HG03175 (cell line): ENCODE measurements around the gene MBLAC2.

Source experiments
- ATAC-seq: cut with Tn5 transposase; IDR thresholded peaks from one replicate; pipeline ENCODE4 v1.9.1; 2021; ENCODE audit warnings: mild to moderate bottlenecking, moderate library complexity; ENCODE audit not compliant: unreplicated experiment

MBLAC2 gene

DNA sequence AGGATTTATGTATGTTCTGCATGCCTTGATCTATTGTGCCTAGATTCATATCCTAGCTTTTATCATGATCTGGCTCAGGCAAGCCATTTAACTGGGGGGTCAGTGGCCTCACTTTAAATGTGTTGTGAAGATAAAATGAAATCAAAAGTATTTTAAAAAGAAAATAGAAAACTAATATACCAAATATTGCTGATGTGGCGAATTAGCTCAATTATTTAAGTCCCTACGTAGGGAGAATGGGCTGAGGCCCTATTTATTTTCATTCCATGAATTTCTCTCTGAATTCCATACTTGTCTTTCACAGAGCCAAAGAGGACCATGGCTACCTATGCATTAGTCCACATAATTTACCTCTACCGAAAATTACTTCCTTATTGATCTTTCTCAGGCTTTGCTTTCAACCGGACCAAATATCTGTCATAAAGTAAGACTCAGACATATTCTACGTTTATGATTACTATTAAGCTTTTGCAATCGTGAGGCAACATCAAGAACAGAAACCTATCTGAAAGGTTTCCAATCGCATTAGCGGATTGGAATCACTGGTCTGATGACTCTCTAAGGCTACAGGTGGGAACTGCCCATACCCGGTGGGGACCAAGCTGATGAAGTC is 1.7 kb downstream of the MBLAC2 start:
- ATAC-seq: no peak

DNA sequence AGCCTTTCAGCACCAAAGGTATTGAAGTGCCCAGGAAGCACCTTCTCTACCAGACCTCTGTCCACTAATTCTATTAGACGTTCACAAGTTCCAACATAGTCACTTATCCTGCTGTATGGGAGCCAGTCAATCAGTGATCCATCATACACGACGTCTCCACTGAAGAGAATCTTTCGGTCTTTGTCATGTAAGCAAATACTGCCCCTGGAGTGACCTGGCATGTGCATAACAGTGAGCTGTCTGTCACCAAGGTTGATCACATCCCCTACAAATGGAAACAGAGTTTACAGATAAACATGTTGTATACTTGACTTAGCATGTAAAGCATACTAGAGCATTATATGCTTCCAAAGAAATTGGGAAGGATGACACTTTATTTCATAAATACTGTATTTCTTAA is 13.3 kb downstream of the MBLAC2 start:
- no peak for ATAC-seq

GRCh38 chr5:90446961-90447360 is 27.6 kb downstream of the MBLAC2 start:
- ATAC-seq: no peak

- ATAC-seq: no peak
These were observed 33.9 kb downstream of the MBLAC2 start for GRCh38 chr5:90440644-90441043.

GRCh38 chr5:90438100-90438499 is 36.5 kb downstream of the MBLAC2 start:
- no peak for ATAC-seq

- no peak for ATAC-seq
These were observed 36.9 kb downstream of the MBLAC2 start for GRCh38 chr5:90437663-90438062.

GRCh38 chr5:90434116-90434714 is 40.4 kb downstream of the MBLAC2 start:
- ATAC-seq: peak; percentile 60

DNA sequence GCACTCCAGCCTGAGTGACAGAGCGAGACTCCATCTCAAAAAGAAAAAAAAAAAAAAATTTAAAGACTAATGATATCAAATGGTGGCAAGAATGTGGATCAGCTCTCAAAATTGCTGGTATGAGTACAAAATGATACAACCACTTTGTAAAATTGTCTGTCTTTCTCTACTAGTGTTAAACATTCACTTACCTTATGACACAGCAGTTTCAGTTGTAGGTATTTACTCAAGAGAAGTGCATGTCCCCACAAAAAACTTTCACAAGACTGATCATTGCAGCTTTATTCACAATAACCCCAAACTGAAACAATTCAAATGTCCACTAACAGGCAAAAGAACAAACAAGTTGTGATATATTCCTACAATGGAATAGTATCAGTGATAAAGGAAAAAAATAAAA is 50.3 kb downstream of the MBLAC2 start:
- peak; percentile 46 for ATAC-seq

DNA sequence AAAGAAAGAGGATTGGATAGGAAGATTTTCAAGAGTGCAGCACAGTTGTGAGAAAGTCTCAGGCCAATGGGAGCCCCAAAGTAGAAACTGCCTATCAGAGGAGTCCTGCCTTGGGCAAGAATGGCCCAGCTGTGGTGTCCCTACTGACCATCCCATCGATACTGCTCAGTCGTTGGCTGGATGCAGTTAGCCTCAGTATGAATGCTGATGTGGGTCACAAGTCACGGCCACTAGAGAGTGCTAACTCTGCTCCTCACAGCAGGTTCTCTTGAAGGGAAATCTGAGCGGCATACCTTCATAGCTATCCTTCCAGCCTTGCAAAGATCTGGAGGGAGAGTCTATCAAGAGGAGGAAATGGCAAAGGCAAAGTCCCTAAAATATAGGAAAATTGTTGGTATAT is 53.4 kb downstream of the MBLAC2 start:
- ATAC-seq: no peak

GRCh38 chr5:90418214-90418613 is 56.4 kb downstream of the MBLAC2 start:
- ATAC-seq: no peak

GRCh38 chr5:90410178-90410762 is 64.3 kb downstream of the MBLAC2 start:
- ATAC-seq: no peak

DNA sequence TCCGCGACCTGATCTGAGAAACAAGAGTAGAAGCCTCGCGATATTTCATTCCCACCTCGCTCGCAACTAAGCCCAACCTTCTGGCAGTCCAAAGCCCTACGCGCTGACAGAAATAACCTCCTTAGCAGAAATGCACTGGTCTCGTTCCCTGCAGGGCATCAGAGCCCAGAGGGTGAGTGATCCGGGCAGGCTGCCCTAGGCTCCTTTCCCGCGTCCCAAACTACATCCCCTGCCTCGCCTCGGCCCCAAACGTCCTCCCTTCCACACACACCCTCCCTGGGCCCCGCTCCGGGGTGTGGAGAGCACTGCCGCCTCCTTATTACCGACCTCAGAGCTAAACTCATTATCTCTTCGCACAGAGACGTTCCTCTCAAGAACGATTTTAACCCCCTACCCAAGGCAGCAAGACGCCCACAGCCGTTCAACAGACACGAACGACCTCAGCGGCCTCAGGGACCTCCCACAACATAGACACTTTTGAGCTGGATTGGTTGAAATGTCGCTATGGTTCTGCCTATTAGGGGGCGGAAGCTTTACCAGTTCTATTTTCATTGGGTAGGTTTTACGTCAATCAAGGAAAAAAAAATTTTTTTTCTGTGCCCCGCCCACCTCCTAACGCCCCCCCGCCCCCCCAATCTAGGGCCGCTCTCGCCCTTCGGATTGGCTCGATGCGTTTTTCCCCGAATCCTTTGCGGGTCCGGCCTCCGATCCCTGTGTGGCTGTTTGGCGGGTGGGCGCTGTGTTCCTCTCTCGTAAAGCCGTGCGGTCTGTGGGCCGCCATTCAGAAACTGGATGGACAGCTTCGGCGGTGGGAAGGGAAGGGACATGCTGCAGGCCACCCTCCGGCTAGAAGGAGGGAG is 65.0 kb downstream of the MBLAC2 start, which contains the start of gene CETN3:
Gene CETN3, minus strand, starts transcription at position 439 of the 860 bp plus-strand sequence. Its CDS starts 95 bp downstream, at position 344.
- peak; percentile 94 for ATAC-seq

- no peak for ATAC-seq
These were observed 65.8 kb downstream of the MBLAC2 start for GRCh38 chr5:90408571-90409317.
